ENCODE measurements around the gene GPR78. TPM values are rescaled to one million over a fixed set of nuclear protein-coding genes. Genes with fewer than 3 reads are reported as not detected.

GPR78 gene
- total and polyA plus RNA-seq, 4 donors = 0.05 to 0.28 TPM; not detected in 2

- Histone ChIP-seq H3K9me3 (ENCODE audit: control insufficient read depth in 4 of 4, insufficient read depth in 3 of 4, low read length in 3 of 4) (no peaks in the 10 kb centered on the region), H3K4me3 (no peak overlapping the region), H3K27me3 (ENCODE audit: control insufficient read depth in 3 of 3, insufficient read depth in 3 of 3, low read length in 2 of 3) (no peaks in the 10 kb centered on the region), H3K9ac (ENCODE audit: insufficient read depth in 1 of 2, low read length in 2 of 2) (no peak overlapping the region), H3K4me1 (ENCODE audit: control insufficient read depth in 5 of 5, insufficient read depth in 5 of 5, low read length in 5 of 5) (peaks cover 0 to 7% (median 0%) of the 10 kb centered on the region in 5 donors), H3K36me3 (ENCODE audit: control insufficient read depth in 4 of 4, insufficient read depth in 4 of 4, low read length in 4 of 4) (no peaks in the 10 kb centered on the region), H3K27ac (ENCODE audit: low read depth in 1 of 2, low read length in 1 of 2) (no peak overlapping the region)
- ATAC-seq (ENCODE audit: insufficient read depth, low FRiP score) (no peak), DNase-seq (no peak)
- TF ChIP-seq CTCF (IDR thresholded peaks at IDR 0.05; ENCODE audit: control extremely low read depth, extremely low read depth) = no peak
- WGBS, 2 donors = 83 to 87% methylated on average over 12 of the region's 12 CpGs
Observed at GRCh38 chr4:8559524-8560264, 20.5 kb upstream of the GPR78 start.

GRCh38 chr4:8560265-8561047 lies 19.7 kb upstream of the GPR78 start:
- H3K4me1 ChIP-seq (ENCODE audit: control insufficient read depth in 5 of 5, insufficient read depth in 5 of 5, low read length in 5 of 5) = peaks cover 0 to 7% (median 0%) of the 10 kb centered on the region in 5 donors
- DNase-seq = peak in 1 of 3 donors; percentile 34
- WGBS, 2 donors = 72 to 79% methylated on average over 16 of the region's 16 CpGs
- TF ChIP-seq CTCF (IDR thresholded peaks at IDR 0.05; ENCODE audit: control extremely low read depth, extremely low read depth) = no peak
- no peaks in the 10 kb centered on the region for H3K36me3 ChIP-seq (ENCODE audit: control insufficient read depth in 4 of 4, insufficient read depth in 4 of 4, low read length in 4 of 4)
- ATAC-seq (ENCODE audit: insufficient read depth, low FRiP score) = no peak
- no peaks in the 10 kb centered on the region for H3K9me3 ChIP-seq (ENCODE audit: control insufficient read depth in 4 of 4, insufficient read depth in 3 of 4, low read length in 3 of 4)
- H3K9ac ChIP-seq (ENCODE audit: insufficient read depth in 1 of 2, low read length in 2 of 2) = no peak overlapping the region
- no peak overlapping the region for H3K27ac ChIP-seq (ENCODE audit: low read depth in 1 of 2, low read length in 1 of 2)
- H3K4me3 ChIP-seq = no peak overlapping the region
- H3K27me3 ChIP-seq (ENCODE audit: control insufficient read depth in 3 of 3, insufficient read depth in 3 of 3, low read length in 2 of 3) = no peaks in the 10 kb centered on the region

- 50 to 59% methylated on average over 1 of the region's 1 CpG for WGBS, 2 donors
- TF ChIP-seq CTCF (IDR thresholded peaks at IDR 0.05; ENCODE audit: control extremely low read depth, extremely low read depth) = no peak
- Histone ChIP-seq H3K36me3 (ENCODE audit: control insufficient read depth in 4 of 4, insufficient read depth in 4 of 4, low read length in 4 of 4) (no peaks in the 10 kb centered on the region), H3K9ac (ENCODE audit: insufficient read depth in 1 of 2, low read length in 2 of 2) (no peak overlapping the region), H3K4me3 (no peak overlapping the region), H3K27me3 (ENCODE audit: control insufficient read depth in 3 of 3, insufficient read depth in 3 of 3, low read length in 2 of 3) (peaks cover 0 to 2% (median 0%) of the 10 kb centered on the region in 3 donors), H3K27ac (ENCODE audit: low read depth in 1 of 2, low read length in 1 of 2) (no peak overlapping the region), H3K4me1 (ENCODE audit: control insufficient read depth in 5 of 5, insufficient read depth in 5 of 5, low read length in 5 of 5) (peaks cover 0 to 7% (median 0%) of the 10 kb centered on the region in 5 donors), H3K9me3 (ENCODE audit: control insufficient read depth in 4 of 4, insufficient read depth in 3 of 4, low read length in 3 of 4) (no peaks in the 10 kb centered on the region)
- ATAC-seq (ENCODE audit: insufficient read depth, low FRiP score) (no peak), DNase-seq (no peak)
Observed at GRCh38 chr4:8564595-8564994, 15.6 kb upstream of the GPR78 start.
